K562 (cell line): Measurements from ENCODE around the gene NELFE. TPM values are rescaled to one million over a fixed set of nuclear protein-coding genes. Genes with fewer than 3 reads are reported as not detected.

ENCODE experiments used
- CBFB ChIP-seq: sonication (generic); formaldehyde crosslinking; IDR thresholded peaks from 2 replicates; pipeline ENCODE4 v1.4.0; 2020; ENCODE audit warnings: mild to moderate bottlenecking, missing genetic modification reagents
- CXXC5 ChIP-seq: fragments of 250-450 bp; sonication (Bioruptor Pico); IDR thresholded peaks from 2 replicates; pipeline ENCODE4 v1.8.0; 2022; ENCODE audit warnings: inconsistent platforms, mild to moderate bottlenecking, moderate library complexity
- ETV6 ChIP-seq, 3 experiments: fragments of 150-350 bp in 1 of 3; sonication (generic) in 1 of 3; formaldehyde crosslinking in 1 of 3; IDR thresholded peaks; 2 replicates each; pipeline versions ENCODE4 v1.6.1 to v1.8.0; 2014 to 2022; ENCODE audit warnings: borderline replicate concordance in 2 of 3, low read depth in 2 of 3, antibody characterized with exemption in 1 of 3, low read length in 1 of 3, mild to moderate bottlenecking in 1 of 3, missing genetic modification reagents in 1 of 3
- FOXP1 ChIP-seq: sonication (generic); formaldehyde crosslinking; IDR thresholded peaks from 2 replicates; pipeline ENCODE4 v1.8.0; 2022; ENCODE audit warnings: mild to moderate bottlenecking, missing genetic modification reagents
- MAFG ChIP-seq: fragments of 450-650 bp; conservative IDR thresholded peaks from 2 replicates; pipeline ENCODE4 v1.6.1; 2016; ENCODE audit warnings: missing genetic modification characterization, missing compliant biosample characterization
- MECOM ChIP-seq: fragments of 250-450 bp; sonication (Bioruptor Pico); IDR thresholded peaks from 2 replicates; pipeline ENCODE4 v1.8.0; 2022; ENCODE audit warnings: inconsistent platforms
- PML ChIP-seq: IDR thresholded peaks from 2 replicates; pipeline ENCODE4 v1.6.1; 2012; ENCODE audit warnings: low read length, inconsistent platforms
- SETDB1 ChIP-seq: IDR thresholded peaks from one replicate; pipeline ENCODE4 v1.6.1; 2012; ENCODE audit warnings: low read length, control low read depth, inconsistent platforms
- SNIP1 ChIP-seq: fragments of 450-650 bp; IDR thresholded peaks from 2 replicates; pipeline ENCODE4 v1.7.1; 2017; ENCODE audit warnings: low read depth, mild to moderate bottlenecking
- TAF15 ChIP-seq: fragments of 200-400 bp; formaldehyde crosslinking; IDR thresholded peaks from 2 replicates; pipeline ENCODE4 v1.6.1; 2017; ENCODE audit warnings: mild to moderate bottlenecking, low read depth, low read length, moderate library complexity
- ZNF174 ChIP-seq: fragments of 250-450 bp; sonication (Bioruptor Pico); IDR thresholded peaks from 2 replicates; pipeline ENCODE4 v1.4.0; 2020; ENCODE audit warnings: mild to moderate bottlenecking
- ZNF780A ChIP-seq: fragments of 250-450 bp; sonication (Bioruptor Pico); IDR thresholded peaks from 2 replicates; pipeline ENCODE4 v1.5.0; 2021; ENCODE audit warnings: mild to moderate bottlenecking
- polyA plus RNA-seq, 8 experiments: library from polyadenylated mRNA; depleted of rRNA in 4 of 8; stranded (reverse) in 5 of 8; unstranded in 3 of 8; fragments of >200 nt; fragmentation: Nextera tagmentation in 2 of 8; fragmentation: Illumina TruSeq in 1 of 8; extraction: Ambion mirVana in 2 of 8; extraction: Trizol in 1 of 8; gene quantifications; 2 replicates each; pipeline versions ENCODE4 v1.2.1 to v1.2.3, GENCODE V29; 2011 to 2014; ENCODE audit warnings: inconsistent platforms in 1 of 8, missing spikeins in 1 of 8
- total RNA-seq, 7 experiments: library from RNA; depleted of rRNA in 6 of 7; stranded (reverse); fragments of >200 nt in 6 of 7; fragmentation: Illumina TruSeq in 2 of 7; extraction: Trizol in 2 of 7; gene quantifications; 2 replicates each; pipeline versions ENCODE4 v1.2.1 to v1.2.3, GENCODE V29; 2011 to 2021; ENCODE audit warnings: low replicate concordance in 1 of 7
- TF ChIP-seq, protein P1 (sequence below): IDR thresholded peaks from 2 replicates; pipeline ENCODE4 v1.6.1; 2014; ENCODE audit warnings: antibody characterized with exemption
- TF ChIP-seq, protein P2 (sequence below): fragments of 250-450 bp; sonication (Bioruptor Pico); IDR thresholded peaks from 2 replicates; pipeline ENCODE4 v1.8.0; 2021; ENCODE audit warnings: moderate library complexity, mild to moderate bottlenecking, inconsistent platforms
- TF ChIP-seq, protein P3 (sequence below): fragments of 250-450 bp; sonication (Bioruptor Pico); IDR thresholded peaks from 2 replicates; pipeline ENCODE4 v1.9.0; 2021; ENCODE audit warnings: mild to moderate bottlenecking
- TF ChIP-seq, protein P4 (sequence below): fragments of 250-450 bp; sonication (Bioruptor Pico); IDR thresholded peaks from 2 replicates; pipeline ENCODE4 v1.5.1; 2021; ENCODE audit warnings: mild to moderate bottlenecking
- TF ChIP-seq, protein P5 (sequence below): sonication (generic); formaldehyde crosslinking; IDR thresholded peaks from 2 replicates; pipeline ENCODE4 v1.8.0; 2022; ENCODE audit warnings: missing genetic modification reagents, mild to moderate bottlenecking, moderate library complexity, borderline replicate concordance
- TF ChIP-seq, protein P6 (sequence below), 2 experiments: fragments of 450-650 bp in 1 of 2; sonication (generic) in 1 of 2; formaldehyde crosslinking in 1 of 2; IDR thresholded peaks in 1 of 2; conservative IDR thresholded peaks in 1 of 2; 2 replicates each; pipeline versions ENCODE4 v1.6.1 to v1.8.1; 2016 to 2023; ENCODE audit warnings: mild to moderate bottlenecking in 2 of 2, moderate library complexity in 2 of 2, inconsistent platforms in 1 of 2, missing genetic modification reagents in 1 of 2
- TF ChIP-seq, protein P7 (sequence below): IDR thresholded peaks from 2 replicates; pipeline ENCODE4 v1.6.1; 2011; ENCODE audit warnings: borderline replicate concordance, low read depth, mild to moderate bottlenecking, moderate library complexity, low read length; ENCODE audit not compliant: insufficient read depth, poor library complexity, severe bottlenecking

The NELFE gene
- total and polyA plus RNA-seq, 9 of the 15 experiments (the other 6 are each of a cell fraction or from before 2014, with no cell fraction given) = 15.2 to 157 (median 91.5) TPM

DNA sequence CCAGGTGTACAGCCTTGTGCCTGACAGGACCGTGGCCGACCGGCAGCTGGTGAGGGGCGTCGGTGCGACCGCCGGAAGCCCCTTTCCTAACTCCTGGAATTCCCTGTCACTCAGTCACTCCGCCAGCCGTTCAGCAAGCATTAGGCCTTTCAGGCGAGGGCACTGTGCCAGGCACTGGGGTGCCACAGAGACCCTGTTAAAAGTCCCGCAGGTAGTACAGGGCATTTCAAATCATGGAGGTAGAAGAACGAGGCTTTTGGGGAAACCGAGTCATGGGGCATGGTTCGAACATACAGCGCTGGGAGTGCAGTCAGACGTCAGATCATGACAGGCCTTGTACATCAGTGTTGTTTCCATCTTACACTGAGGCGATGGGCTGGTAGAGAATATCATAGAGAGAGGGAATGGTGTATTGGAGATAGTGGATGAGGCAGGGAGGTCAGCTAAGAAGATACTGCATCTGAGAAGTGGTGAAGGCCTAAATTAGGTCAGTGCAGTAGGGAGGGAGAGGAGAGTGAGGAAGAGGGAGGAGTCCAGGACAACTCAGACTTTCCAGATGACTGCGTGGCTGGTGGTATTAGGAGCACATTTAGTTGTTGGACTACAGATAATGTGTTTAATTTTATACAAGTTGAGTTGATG lies 14.1 kb upstream of the NELFE start (continued):
- TF ChIP-seq CXXC5 (no peak), MAFG (tag) (no peak), ETV6 (IDR thresholded peaks at IDR 0.05; ENCODE audit: borderline replicate concordance in 1 of 2, low read depth in 2 of 2, low read length in 1 of 2) (no peak), ETV6 (CRISPR knock-in tag; IDR thresholded peaks at IDR 0.05; ENCODE audit: borderline replicate concordance) (0 out of 2 replicates have a peak, but pooled peaks have one; percentile 79), SETDB1 (no peak), FOXP1 (CRISPR knock-in tag) (no peak), SNIP1 (no peak), TAF15 (no peak), CBFB (CRISPR knock-in tag) (no peak; the same call in 1 of the 2 replicates), MECOM (CRISPR knock-in tag) (peak; percentile 64), ZNF174 (CRISPR knock-in tag) (no peak), PML (no peak; the same call in 1 of the 2 replicates), ZNF780A (CRISPR knock-in tag) (no peak)
- TF ChIP-seq, protein P1, sequence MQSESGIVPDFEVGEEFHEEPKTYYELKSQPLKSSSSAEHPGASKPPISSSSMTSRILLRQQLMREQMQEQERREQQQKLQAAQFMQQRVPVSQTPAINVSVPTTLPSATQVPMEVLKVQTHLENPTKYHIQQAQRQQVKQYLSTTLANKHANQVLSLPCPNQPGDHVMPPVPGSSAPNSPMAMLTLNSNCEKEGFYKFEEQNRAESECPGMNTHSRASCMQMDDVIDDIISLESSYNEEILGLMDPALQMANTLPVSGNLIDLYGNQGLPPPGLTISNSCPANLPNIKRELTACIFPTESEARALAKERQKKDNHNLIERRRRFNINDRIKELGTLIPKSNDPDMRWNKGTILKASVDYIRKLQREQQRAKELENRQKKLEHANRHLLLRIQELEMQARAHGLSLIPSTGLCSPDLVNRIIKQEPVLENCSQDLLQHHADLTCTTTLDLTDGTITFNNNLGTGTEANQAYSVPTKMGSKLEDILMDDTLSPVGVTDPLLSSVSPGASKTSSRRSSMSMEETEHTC = no peak
- TF ChIP-seq, protein P2, sequence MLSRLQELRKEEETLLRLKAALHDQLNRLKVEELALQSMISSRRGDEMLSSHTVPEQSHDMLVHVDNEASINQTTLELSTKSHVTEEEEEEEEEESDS (CRISPR knock-in tag) = no peak
- TF ChIP-seq, protein P3, sequence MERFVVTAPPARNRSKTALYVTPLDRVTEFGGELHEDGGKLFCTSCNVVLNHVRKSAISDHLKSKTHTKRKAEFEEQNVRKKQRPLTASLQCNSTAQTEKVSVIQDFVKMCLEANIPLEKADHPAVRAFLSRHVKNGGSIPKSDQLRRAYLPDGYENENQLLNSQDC (CRISPR knock-in tag) = 0 out of 2 replicates have a peak, but pooled peaks have one; percentile 12
- TF ChIP-seq, protein P4, sequence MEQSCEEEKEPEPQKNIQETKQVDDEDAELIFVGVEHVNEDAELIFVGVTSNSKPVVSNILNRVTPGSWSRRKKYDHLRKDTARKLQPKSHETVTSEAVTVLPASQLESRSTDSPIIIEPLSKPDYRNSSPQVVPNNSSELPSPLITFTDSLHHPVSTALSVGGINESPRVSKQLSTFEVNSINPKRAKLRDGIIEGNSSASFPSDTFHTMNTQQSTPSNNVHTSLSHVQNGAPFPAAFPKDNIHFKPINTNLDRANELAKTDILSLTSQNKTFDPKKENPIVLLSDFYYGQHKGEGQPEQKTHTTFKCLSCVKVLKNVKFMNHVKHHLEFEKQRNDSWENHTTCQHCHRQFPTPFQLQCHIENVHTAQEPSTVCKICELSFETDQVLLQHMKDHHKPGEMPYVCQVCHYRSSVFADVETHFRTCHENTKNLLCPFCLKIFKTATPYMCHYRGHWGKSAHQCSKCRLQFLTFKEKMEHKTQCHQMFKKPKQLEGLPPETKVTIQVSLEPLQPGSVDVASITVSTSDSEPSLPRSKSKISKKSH = no peak
- TF ChIP-seq, protein P5, sequence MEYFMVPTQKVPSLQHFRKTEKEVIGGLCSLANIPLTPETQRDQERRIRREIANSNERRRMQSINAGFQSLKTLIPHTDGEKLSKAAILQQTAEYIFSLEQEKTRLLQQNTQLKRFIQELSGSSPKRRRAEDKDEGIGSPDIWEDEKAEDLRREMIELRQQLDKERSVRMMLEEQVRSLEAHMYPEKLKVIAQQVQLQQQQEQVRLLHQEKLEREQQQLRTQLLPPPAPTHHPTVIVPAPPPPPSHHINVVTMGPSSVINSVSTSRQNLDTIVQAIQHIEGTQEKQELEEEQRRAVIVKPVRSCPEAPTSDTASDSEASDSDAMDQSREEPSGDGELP (CRISPR knock-in tag) = no peak; the same call in none of the 2 replicates
- TF ChIP-seq, protein P6, sequence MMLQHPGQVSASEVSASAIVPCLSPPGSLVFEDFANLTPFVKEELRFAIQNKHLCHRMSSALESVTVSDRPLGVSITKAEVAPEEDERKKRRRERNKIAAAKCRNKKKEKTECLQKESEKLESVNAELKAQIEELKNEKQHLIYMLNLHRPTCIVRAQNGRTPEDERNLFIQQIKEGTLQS (IDR thresholded peaks at IDR 0.05) = peak; percentile 40; the same call in 1 of the 2 replicates
- TF ChIP-seq, protein P6 (CRISPR knock-in tag; conservative IDR thresholded peaks at IDR 0.05) = 0 out of 2 replicates have a peak, but pooled peaks have one; percentile 35
- TF ChIP-seq, protein P7, sequence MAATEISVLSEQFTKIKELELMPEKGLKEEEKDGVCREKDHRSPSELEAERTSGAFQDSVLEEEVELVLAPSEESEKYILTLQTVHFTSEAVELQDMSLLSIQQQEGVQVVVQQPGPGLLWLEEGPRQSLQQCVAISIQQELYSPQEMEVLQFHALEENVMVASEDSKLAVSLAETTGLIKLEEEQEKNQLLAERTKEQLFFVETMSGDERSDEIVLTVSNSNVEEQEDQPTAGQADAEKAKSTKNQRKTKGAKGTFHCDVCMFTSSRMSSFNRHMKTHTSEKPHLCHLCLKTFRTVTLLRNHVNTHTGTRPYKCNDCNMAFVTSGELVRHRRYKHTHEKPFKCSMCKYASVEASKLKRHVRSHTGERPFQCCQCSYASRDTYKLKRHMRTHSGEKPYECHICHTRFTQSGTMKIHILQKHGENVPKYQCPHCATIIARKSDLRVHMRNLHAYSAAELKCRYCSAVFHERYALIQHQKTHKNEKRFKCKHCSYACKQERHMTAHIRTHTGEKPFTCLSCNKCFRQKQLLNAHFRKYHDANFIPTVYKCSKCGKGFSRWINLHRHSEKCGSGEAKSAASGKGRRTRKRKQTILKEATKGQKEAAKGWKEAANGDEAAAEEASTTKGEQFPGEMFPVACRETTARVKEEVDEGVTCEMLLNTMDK = no peak
